EL (cell line): ENCODE results near the gene PADI3.
"Not testable (repeated sequence)": the region's sequence is repeated elsewhere in the genome, so short reads cannot be mapped to it uniquely, and the experiment has no call there.

Experiments
- DNase-seq: peaks from one replicate; pipeline ENCODE4 v3.0.0-alpha.2; 2016

PADI3 gene

GRCh38 chr1:17217607-17218006 is 31.3 kb upstream of the PADI3 start:
- no peak for DNase-seq

GRCh38 chr1:17218939-17219338 is 30.0 kb upstream of the PADI3 start:
- DNase-seq: no peak

- no peak for DNase-seq
Observed at GRCh38 chr1:17220287-17220686, 28.6 kb upstream of the PADI3 start.

- no peak for DNase-seq
Observed at GRCh38 chr1:17222557-17222956, 26.3 kb upstream of the PADI3 start.

GRCh38 chr1:17224434-17224833 is 24.5 kb upstream of the PADI3 start:
- no peak for DNase-seq

GRCh38 chr1:17225140-17225539 is 23.8 kb upstream of the PADI3 start:
- DNase-seq: no peak

- DNase-seq: no peak
Observed at GRCh38 chr1:17227358-17227915, 21.5 kb upstream of the PADI3 start.

- no peak for DNase-seq
Observed at GRCh38 chr1:17228619-17229018, 20.3 kb upstream of the PADI3 start.

- DNase-seq: no peak
Observed at GRCh38 chr1:17229379-17229778, 19.5 kb upstream of the PADI3 start.

GRCh38 chr1:17230106-17230505 is 18.8 kb upstream of the PADI3 start:
- no peak for DNase-seq

- no peak for DNase-seq
Observed at GRCh38 chr1:17230671-17231310, 18.1 kb upstream of the PADI3 start.

- peak; percentile 93 for DNase-seq
Observed at GRCh38 chr1:17232759-17233661, 15.9 kb upstream of the PADI3 start.

GRCh38 chr1:17233675-17234320 is 15.1 kb upstream of the PADI3 start:
- DNase-seq: peak; percentile 99

- DNase-seq: no peak
Observed at GRCh38 chr1:17234405-17234804, 14.5 kb upstream of the PADI3 start.

GRCh38 chr1:17235135-17235885 is 13.6 kb upstream of the PADI3 start:
- no peak for DNase-seq

GRCh38 chr1:17236779-17237560 is 11.9 kb upstream of the PADI3 start:
- peak; percentile 88 for DNase-seq

- DNase-seq: no peak
Observed at GRCh38 chr1:17237561-17237903, 11.4 kb upstream of the PADI3 start.

- DNase-seq: peak; percentile 88
Observed at GRCh38 chr1:17239420-17239819, 9.5 kb upstream of the PADI3 start.

GRCh38 chr1:17241011-17241779 is 7.7 kb upstream of the PADI3 start:
- DNase-seq: not testable (repeated sequence)

GRCh38 chr1:17241780-17242074 is 7.2 kb upstream of the PADI3 start:
- not testable (repeated sequence) for DNase-seq

GRCh38 chr1:17243274-17243673 is 5.6 kb upstream of the PADI3 start:
- no peak for DNase-seq
